Activated gamma-delta T cell treated with Interleukin-2 at 50 U/mL for 16 hours (primary cell): Measurements from ENCODE around the gene NTRK3.
A peak's percentile ranks its signal among the peaks of the same experiment; 100 is the strongest.

Experiments used
- DNase-seq: peaks from one replicate; pipeline ENCODE4 v3.0.0-alpha.2; 2020

The NTRK3 gene

GRCh38 chr15:88256279-88257230, at the start of gene NTRK3:
TSS of gene NTRK3 (minus strand) at chr15:88256739. CDS start at chr15:88256153, 586 bp downstream.
- no peak for DNase-seq

DNA sequence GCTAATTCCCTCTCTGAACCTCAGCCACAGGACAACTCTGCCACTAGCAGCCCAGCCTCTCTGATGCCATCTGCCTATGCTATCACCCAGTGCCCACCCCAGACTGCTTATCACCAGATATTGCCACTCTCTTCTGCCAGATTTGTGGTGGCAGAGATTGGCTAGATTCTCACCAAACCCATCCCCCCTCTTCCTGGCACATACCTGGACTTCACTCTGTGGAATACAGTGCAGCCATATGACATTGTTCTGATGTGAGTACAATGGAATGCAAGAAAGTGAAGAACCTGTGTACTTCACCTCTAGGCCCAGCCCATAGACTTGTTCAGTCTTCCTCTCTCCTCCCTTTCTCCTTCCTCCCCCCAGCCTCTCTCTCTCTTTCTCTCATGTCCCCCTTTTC, 46.9 kb upstream of the NTRK3 start:
- DNase-seq = no peak

DNA sequence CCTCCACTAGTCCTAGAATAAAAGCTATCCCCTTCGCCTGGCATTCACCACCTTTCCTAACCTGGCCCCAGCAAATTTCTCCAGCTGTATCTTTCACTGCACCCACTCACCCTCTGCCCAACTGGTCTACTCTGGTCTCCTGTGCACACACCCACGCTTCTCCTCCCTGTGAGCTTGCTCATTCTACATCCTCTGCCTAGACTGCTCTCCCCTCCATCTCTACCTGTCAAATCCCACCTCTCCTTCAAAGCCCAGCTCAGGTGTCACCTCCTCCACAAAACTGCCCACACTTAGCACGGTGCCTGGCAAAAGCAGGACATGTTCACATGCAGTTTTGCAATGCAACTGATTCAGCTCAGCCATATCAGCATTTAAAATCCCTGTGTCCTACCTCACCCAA, 45.8 kb upstream of the NTRK3 start:
- DNase-seq = no peak

DNA sequence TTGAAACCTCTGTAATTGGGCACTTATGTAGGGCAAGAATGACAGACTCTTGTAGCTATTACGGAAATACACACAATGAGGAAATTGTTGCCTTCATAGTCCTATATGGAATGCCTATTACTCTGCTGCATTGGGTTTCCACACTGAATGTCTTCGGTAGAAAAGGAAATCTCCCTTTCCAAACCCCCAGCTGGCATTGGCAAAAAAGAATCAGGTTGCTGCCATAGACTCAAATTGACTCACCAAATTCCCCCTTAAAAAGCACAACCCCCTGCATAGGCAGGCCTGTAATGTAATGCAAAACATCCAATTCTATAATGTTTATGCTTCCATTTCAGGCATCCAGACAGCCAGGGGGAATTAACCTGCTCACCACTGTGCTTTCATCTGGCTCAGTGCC, 44.8 kb upstream of the NTRK3 start:
- DNase-seq = no peak

- no peak for DNase-seq
These were observed 44.3 kb upstream of the NTRK3 start for GRCh38 chr15:88300861-88301260.

DNA sequence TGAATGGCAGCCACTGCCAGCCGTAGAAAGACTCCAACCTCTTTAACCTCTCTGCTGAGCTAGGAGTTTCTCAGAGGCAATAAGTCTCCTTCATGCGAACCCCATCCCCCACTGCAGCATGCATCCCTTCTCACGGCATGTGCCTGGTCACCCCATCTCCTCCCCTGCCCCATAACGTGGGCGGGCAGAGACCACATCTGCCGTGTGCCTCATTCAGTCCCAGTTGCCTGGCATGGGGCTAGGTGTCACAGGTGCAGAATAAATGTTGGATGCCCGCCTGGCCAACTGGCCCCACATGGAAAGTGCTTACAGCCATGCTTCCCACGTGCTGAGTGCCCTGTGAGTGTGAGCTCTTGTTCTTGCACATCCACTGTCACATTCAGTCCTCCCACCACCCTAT, 43.5 kb upstream of the NTRK3 start:
- no peak for DNase-seq

- no peak for DNase-seq
These were observed 43.0 kb upstream of the NTRK3 start for GRCh38 chr15:88299497-88299896.

DNA sequence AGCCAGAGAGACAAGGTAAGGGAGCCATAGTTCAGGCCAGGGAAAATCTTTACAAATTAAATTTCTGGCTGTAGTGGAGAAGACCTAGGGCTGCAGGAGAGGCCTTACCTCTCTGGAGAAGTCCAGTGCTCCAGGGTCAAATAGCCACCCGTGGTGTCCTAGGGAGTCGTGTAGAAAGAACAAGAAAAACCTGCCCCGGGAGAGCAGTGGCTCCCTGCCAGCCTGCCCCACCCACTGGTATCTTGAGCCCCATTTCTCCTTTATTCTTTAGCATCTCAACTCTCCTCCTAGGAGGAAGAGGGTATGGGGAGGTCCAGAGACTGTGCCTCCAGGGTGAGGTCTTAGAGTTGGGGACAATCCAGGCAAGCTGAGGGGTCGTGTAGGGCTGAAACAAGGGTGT, 32.1 kb upstream of the NTRK3 start:
- no peak for DNase-seq

- DNase-seq = no peak
These were observed 31.7 kb upstream of the NTRK3 start for GRCh38 chr15:88288206-88288605.

DNA sequence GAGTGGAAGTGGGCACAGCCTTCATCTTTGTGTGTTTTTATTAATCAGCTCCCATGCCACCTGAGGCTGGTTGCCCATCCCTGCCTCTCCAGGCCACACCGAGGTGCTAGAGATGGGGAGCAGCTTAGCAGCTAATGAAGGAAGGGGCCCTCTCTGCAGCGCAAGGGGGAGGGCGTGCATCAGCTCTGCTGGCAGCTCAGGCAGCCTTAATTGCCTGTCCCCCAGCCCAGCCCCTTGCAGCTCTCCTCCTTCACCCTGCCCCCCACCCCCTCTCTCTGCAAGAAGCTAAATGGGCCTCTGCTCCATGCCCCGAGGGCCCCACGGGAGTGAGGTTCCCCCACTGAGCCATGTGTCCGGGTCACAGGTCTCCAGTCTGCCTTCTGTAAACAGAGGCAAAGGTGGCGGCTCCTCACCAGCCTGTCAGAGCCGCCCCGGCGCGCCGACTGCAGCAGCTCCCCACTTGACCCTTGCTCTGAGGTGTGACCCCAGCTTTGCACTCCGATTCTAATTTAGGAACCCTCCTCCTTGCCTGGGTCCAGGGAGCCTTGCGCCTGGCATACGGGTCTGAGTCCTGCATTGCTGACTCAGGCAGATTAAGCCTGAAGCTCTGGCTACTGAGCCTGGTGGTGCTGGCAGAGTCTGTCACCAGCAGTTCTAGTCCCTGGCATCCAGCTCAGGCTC, 27.9 kb upstream of the NTRK3 start:
- no peak for DNase-seq

DNA sequence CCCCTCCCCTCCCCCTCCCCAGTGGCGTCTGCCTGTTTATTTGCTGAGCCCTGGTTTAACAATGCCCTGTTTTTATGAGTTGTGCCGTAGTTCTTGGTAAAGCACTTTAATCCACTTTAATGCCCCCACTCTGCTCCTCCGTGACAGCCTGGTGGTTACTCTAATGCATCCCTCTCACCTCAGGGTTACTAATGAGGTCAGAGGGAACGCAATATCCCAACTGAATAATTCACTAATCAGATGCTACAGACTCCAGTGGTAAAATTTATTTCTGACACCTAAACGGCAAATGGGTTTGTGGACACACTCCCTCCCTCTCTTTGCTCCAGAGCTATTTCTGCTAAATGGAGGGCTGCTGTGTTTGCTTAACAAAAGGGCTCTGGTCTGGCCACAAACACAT, 26.1 kb upstream of the NTRK3 start:
- DNase-seq = no peak

DNA sequence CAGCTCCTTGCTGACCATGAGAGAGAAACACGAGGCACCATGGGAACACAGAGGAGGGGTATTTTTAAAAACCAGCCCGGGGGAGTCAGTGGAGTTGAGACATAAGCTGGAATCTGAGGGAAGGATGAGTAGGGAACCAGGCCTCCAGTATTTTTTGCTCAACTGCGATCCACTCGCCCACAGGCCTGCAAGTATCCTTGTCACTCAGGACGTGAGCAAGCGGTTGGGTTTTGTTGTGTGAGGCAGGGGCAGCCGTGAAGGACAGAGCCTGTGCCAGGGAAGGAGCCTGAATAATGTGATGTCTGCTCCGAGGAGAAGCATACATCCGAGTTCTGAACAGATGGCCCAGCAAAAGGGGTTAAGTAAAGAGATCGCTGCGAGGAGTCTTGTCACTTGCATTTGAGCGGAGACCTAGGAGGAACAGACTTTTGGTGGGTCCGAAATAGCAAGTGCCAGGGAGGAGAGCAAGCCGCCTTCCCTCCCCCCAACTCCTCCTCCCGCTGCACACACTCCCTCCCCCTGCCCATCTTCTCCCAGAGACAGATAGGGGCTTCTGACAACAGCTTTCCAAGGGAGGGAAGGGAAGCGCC, 20.4 kb upstream of the NTRK3 start:
- no peak for DNase-seq

GRCh38 chr15:88275804-88276203, 19.3 kb upstream of the NTRK3 start:
- DNase-seq = no peak

DNA sequence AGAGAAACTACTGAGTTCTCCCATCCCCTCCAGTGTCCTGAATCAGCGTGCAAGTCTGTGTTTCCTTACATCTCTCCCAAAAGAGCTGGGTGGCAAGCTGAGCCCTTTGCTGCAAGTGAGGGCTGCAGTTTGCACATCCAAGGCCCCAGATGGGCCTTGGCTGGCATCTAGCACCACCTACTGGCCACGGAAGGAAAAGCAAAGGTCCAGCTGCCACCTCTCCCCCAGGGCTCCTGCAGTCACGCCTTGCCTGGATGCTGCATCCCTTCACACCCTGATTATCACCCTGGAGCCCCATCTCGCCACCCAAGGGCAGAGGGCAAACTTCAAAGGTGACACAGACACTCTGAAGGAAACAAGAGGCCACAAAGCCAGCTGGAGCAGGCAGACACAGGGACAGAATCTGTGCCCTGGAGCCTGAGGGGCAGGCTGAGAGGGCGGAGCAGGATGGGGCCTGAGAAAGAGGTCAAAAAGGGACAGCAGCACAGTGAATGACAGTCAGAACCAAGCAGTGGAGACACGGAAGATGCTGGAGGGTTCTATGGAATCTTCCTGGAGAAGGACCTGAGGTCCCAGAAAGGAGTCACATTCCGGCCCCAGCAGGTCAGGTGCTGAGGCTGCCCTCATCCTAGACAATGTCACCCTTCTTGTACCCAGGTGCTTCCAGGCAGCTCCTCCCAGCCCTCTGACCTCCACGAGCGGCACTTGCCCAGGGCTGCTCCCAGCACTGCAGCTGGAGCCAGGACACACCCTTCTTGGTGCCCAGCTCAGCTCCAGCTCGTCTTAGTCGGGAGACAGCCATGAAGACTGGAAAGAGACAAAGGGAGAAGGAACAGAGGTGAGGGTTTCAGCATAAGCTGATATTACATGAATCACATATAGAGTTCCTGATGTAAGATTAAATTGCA, 18.3 kb upstream of the NTRK3 start:
- peak; percentile 35 for DNase-seq

GRCh38 chr15:88272421-88272820, 15.9 kb upstream of the NTRK3 start:
- no peak for DNase-seq

- DNase-seq = no peak
These were observed 13.0 kb upstream of the NTRK3 start for GRCh38 chr15:88269356-88270062.

GRCh38 chr15:88267720-88268119, 11.2 kb upstream of the NTRK3 start:
- DNase-seq = no peak

- DNase-seq = no peak
These were observed 9.6 kb upstream of the NTRK3 start for GRCh38 chr15:88266170-88266569.

GRCh38 chr15:88264622-88265021, 8.1 kb upstream of the NTRK3 start:
- no peak for DNase-seq

DNA sequence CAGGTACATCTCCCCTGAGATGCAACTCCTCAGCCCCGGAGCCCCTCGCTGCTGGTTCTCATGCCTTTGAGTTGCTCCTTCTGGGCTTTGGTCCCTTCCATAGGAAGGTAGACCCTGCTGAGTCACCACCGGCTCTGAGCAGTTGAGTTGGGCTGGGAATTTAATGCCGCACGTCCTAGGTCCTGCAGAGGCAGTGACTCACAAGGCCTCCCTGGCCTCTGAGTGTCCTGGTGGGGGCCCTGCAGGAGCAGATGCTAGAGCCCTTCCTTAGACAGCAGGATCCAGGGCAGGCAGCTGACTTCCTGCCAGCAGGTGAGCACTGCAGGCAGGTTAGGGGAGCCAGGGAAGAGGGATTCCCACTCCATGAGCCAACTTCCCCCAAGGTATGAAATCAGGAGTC, 5.5 kb upstream of the NTRK3 start:
- DNase-seq = no peak

DNA sequence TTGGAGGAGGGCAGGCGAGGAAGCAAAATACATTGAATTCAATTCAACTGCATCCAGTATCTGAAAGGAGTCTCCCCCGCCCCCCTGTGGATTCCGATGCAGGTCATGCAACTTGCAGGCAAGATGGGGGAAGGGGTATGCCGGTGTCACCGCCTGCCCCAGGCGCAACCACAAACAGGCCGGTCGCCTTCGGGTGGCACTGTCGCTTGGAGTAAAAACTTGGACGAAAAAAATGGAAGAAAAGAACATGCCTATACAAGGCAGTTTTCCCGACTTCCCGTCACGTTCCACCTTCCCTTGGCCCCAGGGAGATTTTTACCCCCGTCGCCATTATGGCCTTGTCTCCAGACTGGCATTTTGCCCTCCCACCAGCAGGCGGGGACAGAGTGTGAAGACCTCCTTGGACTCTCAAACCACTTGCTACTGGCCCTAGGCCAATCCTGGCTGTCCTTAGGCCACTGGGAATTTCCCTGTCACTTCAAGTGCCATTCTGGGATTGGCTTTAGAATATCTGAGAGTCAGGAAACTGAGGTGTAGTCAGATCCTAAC, 1.6 kb upstream of the NTRK3 start:
- no peak for DNase-seq
